ENCODE measurements around the gene AGL.

The AGL gene

DNA sequence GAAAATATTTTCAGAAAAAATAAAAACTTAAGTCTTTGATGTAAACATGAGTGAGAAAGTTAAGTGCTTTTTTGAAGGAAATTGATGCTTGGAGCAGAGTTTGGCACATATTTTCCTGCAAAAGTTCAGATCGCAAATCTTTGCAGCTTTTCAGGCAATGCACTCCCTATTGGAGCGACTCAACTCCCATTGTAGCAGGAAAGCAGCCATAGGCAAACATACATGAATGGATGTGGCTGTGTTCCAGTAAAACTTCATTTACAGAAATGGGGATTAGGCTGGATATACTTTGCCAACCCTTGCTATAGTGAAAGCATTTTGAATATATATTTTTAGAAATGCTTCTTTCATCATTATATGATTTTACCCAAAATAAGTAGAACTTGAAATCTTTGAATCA lies 8.1 kb downstream of the AGL start:
- H3K27ac ChIP-seq: peak overlapping the region; percentile 34; the same call in 1 of the 2 replicates
- TF ChIP-seq, protein P1, sequence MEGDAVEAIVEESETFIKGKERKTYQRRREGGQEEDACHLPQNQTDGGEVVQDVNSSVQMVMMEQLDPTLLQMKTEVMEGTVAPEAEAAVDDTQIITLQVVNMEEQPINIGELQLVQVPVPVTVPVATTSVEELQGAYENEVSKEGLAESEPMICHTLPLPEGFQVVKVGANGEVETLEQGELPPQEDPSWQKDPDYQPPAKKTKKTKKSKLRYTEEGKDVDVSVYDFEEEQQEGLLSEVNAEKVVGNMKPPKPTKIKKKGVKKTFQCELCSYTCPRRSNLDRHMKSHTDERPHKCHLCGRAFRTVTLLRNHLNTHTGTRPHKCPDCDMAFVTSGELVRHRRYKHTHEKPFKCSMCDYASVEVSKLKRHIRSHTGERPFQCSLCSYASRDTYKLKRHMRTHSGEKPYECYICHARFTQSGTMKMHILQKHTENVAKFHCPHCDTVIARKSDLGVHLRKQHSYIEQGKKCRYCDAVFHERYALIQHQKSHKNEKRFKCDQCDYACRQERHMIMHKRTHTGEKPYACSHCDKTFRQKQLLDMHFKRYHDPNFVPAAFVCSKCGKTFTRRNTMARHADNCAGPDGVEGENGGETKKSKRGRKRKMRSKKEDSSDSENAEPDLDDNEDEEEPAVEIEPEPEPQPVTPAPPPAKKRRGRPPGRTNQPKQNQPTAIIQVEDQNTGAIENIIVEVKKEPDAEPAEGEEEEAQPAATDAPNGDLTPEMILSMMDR (conservative IDR thresholded peaks at IDR 0.05): no peak

GRCh38 chr1:99858881-99859280 lies 8.7 kb downstream of the AGL start:
- no peak overlapping the region for H3K27ac ChIP-seq
- TF ChIP-seq, protein P1 (conservative IDR thresholded peaks at IDR 0.05): no peak

DNA sequence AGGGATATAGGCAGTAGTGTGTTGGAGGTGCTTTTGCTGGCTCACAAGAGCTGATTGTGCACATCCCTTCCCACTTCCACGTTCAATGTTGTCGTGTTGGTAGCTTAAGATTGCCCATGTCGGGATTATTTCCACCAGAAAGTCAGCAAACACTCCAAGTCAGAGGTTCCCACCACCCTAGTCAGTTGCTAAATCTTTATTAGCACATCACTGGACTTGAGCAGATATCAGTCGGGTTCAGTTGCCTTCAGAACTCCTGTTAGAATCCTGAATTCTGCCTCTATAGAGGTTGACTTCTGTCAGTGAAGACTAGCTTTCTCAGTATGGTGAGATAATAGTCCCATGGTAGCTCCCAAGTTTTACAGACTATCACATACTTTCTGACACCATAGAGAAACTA lies 10.5 kb downstream of the AGL start:
- H3K27ac ChIP-seq: no peak overlapping the region
- TF ChIP-seq, protein P1 (conservative IDR thresholded peaks at IDR 0.05): no peak

- no peak overlapping the region for H3K27ac ChIP-seq
- TF ChIP-seq, protein P1 (conservative IDR thresholded peaks at IDR 0.05): no peak
Observed at GRCh38 chr1:99867682-99868081, 17.5 kb downstream of the AGL start.

DNA sequence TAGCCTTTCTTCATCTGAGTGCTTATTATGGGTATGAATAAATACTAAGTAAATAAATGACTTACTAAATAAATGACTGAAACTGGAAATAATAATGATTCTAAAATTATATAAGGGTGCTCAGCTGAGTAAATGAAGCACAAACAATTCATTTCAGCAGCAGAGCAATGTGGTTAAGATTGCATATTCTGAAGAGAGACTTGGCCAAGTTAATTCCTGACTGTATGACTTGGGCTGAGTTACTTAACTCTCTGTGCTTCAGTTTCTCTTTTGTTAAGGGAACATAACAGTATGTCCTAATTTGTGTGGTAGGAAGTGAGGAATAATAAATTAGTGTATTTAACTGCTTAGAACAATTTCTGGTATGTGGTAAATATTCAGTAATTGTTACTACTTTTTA lies 19.1 kb downstream of the AGL start:
- TF ChIP-seq, protein P1 (conservative IDR thresholded peaks at IDR 0.05): no peak
- no peak overlapping the region for H3K27ac ChIP-seq

- no peak overlapping the region for H3K27ac ChIP-seq
- TF ChIP-seq, protein P1 (conservative IDR thresholded peaks at IDR 0.05): no peak
Observed at GRCh38 chr1:99869723-99870122, 19.6 kb downstream of the AGL start.

DNA sequence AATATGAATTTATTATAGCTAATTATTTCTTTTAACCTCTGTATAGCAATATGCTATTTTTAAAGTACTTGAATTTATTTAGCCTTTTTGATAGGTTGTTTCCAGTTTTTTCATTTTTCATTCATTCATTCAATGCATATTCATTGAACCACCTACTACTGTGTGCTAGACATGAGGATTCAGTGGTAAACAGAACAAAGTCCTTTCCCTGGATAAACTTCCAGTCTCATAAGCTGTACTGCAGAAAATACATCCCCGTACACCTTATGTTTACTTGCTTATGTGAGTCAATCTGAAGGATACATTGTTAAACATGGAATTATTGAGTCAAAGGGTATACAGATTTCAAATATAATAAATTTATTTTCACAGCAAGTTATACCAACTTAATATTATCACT lies 21.9 kb downstream of the AGL start:
- no peak overlapping the region for H3K27ac ChIP-seq
- TF ChIP-seq, protein P1 (conservative IDR thresholded peaks at IDR 0.05): no peak

DNA sequence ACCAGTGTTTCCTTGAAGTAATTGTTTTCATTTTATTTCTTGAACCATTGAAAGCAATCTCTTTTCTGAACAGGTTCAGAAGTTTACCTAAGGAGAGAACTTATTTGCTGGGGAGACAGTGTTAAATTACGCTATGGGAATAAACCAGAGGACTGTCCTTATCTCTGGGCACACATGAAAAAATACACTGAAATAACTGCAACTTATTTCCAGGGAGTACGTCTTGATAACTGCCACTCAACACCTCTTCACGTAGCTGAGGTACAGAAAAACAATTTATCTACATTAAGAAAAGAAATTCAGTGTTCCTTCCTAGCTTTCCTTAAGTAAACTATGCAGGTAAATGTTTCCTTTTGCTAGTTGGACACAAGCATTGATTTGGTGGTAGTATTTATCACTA lies 27.4 kb downstream of the AGL start:
- no peak overlapping the region for H3K27ac ChIP-seq
- TF ChIP-seq, protein P1 (conservative IDR thresholded peaks at IDR 0.05): no peak

All from VCaP (cell line).